GM12878 (cell line): ENCODE data around the gene ADAMTS14.

Experiments used
- CHD1 ChIP-seq: IDR thresholded peaks from 2 replicates; pipeline ENCODE4 v1.6.1; 2012; ENCODE audit warnings: low read depth, low read length, improper control_type of control experiment
- POLR2AphosphoS5 ChIP-seq: IDR thresholded peaks from 2 replicates; pipeline ENCODE4 v1.6.1; 2011; ENCODE audit warnings: mild to moderate bottlenecking, low read length, inconsistent platforms
- SIN3A ChIP-seq: IDR thresholded peaks from 2 replicates; pipeline ENCODE4 v1.6.1; 2012; ENCODE audit warnings: low read depth, low read length, improper control_type of control experiment
- TF ChIP-seq, protein P1 (sequence below): fragments of 450-650 bp; IDR thresholded peaks from 2 replicates; pipeline ENCODE4 v1.6.1; 2017; ENCODE audit warnings: mild to moderate bottlenecking, moderate library complexity
- TF ChIP-seq, protein P2 (sequence below): IDR thresholded peaks from 2 replicates; pipeline ENCODE4 v1.6.1; 2012; ENCODE audit warnings: low read depth, low read length, improper control_type of control experiment
- TF ChIP-seq, protein P3 (sequence below), 3 experiments: IDR thresholded peaks in 2 of 3; conservative IDR thresholded peaks in 1 of 3; 2 replicates each; pipeline ENCODE4 v1.5.1; 2011; ENCODE audit warnings: low read depth in 3 of 3, low read length in 3 of 3, mild to moderate bottlenecking in 3 of 3, control low read depth in 2 of 3, moderate library complexity in 2 of 3, inconsistent platforms in 1 of 3, mixed read lengths in 1 of 3; ENCODE audit not compliant: control insufficient read depth in 2 of 3, insufficient read depth in 1 of 3; ENCODE audit errors: extremely low read depth in 1 of 3

DNA sequence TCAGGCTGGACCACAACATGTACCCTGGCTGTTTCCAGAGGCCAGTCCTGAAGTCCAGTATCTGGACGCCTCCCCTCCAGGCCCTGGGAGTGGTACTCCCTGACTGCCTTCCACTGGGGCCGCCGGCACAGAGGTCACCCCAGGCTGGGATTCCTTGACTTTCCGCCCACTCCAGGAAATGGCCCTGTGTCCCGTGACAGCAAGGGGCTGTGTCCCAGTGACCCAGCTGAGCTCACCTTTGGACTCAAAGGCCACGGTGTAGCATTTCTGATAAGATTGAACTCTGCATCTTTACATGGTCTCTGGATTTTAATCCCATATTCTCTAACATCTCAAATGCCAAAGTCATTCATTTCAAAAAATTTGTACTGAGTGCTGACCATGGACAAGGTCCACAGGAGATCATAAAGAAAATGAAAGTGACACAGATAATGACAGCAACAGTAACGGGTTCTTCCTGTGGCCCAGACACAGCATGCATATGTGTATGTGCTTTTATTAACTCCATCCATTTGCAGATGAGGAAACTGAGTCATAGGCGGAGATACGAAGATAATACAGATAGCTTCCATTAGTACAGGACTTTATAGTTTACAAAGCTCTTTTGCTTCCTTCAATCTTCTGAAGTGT is 5.4 kb downstream of the ADAMTS14 start:
- no peak for TF ChIP-seq CHD1
- TF ChIP-seq, protein P1, sequence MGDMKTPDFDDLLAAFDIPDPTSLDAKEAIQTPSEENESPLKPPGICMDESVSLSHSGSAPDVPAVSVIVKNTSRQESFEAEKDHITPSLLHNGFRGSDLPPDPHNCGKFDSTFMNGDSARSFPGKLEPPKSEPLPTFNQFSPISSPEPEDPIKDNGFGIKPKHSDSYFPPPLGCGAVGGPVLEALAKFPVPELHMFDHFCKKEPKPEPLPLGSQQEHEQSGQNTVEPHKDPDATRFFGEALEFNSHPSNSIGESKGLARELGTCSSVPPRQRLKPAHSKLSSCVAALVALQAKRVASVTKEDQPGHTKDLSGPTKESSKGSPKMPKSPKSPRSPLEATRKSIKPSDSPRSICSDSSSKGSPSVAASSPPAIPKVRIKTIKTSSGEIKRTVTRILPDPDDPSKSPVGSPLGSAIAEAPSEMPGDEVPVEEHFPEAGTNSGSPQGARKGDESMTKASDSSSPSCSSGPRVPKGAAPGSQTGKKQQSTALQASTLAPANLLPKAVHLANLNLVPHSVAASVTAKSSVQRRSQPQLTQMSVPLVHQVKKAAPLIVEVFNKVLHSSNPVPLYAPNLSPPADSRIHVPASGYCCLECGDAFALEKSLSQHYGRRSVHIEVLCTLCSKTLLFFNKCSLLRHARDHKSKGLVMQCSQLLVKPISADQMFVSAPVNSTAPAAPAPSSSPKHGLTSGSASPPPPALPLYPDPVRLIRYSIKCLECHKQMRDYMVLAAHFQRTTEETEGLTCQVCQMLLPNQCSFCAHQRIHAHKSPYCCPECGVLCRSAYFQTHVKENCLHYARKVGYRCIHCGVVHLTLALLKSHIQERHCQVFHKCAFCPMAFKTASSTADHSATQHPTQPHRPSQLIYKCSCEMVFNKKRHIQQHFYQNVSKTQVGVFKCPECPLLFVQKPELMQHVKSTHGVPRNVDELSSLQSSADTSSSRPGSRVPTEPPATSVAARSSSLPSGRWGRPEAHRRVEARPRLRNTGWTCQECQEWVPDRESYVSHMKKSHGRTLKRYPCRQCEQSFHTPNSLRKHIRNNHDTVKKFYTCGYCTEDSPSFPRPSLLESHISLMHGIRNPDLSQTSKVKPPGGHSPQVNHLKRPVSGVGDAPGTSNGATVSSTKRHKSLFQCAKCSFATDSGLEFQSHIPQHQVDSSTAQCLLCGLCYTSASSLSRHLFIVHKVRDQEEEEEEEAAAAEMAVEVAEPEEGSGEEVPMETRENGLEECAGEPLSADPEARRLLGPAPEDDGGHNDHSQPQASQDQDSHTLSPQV: no peak
- TF ChIP-seq, protein P2, sequence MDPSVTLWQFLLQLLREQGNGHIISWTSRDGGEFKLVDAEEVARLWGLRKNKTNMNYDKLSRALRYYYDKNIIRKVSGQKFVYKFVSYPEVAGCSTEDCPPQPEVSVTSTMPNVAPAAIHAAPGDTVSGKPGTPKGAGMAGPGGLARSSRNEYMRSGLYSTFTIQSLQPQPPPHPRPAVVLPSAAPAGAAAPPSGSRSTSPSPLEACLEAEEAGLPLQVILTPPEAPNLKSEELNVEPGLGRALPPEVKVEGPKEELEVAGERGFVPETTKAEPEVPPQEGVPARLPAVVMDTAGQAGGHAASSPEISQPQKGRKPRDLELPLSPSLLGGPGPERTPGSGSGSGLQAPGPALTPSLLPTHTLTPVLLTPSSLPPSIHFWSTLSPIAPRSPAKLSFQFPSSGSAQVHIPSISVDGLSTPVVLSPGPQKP: no peak
- TF ChIP-seq, protein P3, sequence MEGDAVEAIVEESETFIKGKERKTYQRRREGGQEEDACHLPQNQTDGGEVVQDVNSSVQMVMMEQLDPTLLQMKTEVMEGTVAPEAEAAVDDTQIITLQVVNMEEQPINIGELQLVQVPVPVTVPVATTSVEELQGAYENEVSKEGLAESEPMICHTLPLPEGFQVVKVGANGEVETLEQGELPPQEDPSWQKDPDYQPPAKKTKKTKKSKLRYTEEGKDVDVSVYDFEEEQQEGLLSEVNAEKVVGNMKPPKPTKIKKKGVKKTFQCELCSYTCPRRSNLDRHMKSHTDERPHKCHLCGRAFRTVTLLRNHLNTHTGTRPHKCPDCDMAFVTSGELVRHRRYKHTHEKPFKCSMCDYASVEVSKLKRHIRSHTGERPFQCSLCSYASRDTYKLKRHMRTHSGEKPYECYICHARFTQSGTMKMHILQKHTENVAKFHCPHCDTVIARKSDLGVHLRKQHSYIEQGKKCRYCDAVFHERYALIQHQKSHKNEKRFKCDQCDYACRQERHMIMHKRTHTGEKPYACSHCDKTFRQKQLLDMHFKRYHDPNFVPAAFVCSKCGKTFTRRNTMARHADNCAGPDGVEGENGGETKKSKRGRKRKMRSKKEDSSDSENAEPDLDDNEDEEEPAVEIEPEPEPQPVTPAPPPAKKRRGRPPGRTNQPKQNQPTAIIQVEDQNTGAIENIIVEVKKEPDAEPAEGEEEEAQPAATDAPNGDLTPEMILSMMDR (IDR thresholded peaks at IDR 0.05 in 2 of 3, conservative IDR thresholded peaks at IDR 0.05 in 1 of 3; ENCODE audit: control insufficient read depth in 2 of 3, extremely low read depth in 1 of 3, insufficient read depth in 1 of 3, low read depth in 3 of 3, low read length in 3 of 3): no peak
- TF ChIP-seq POLR2AphosphoS5: no peak
- no peak for TF ChIP-seq SIN3A
